Measurements from ENCODE around the gene KRTAP10-12.

Gene KRTAP10-12

GRCh38 chr21:44702111-44702972 lies 5.4 kb downstream of the KRTAP10-12 start:
- Histone ChIP-seq H3K27me3 (peaks cover 0 to 90% of the 10 kb centered on the region in 2 donors), H3K27ac (no peak overlapping the region)
- peak in 1 of 2 donors; percentile 46 for DNase-seq

GRCh38 chr21:44702973-44703730 lies 6.2 kb downstream of the KRTAP10-12 start:
- Histone ChIP-seq H3K4me1 (no peaks in the 10 kb centered on the region), H3K27ac (no peak overlapping the region), H3K27me3 (peaks cover 0 to 90% of the 10 kb centered on the region in 2 donors), H3K4me3 (no peak overlapping the region), H3K9me3 (no peaks in the 10 kb centered on the region), H3K36me3 (no peaks in the 10 kb centered on the region)
- no peak for TF ChIP-seq CTCF (IDR thresholded peaks at IDR 0.05)
- peak in 1 of 2 donors; percentile 59 for DNase-seq
- intact Hi-C loops (cut with DNase I; ENCODE audit: low total_unique reads), result no loop called here

More at GRCh38 chr21:44702111-44702972, 5.4 kb downstream of the KRTAP10-12 start:
- Histone ChIP-seq H3K9me3 (no peaks in the 10 kb centered on the region), H3K4me1 (no peaks in the 10 kb centered on the region), H3K4me3 (no peak overlapping the region), H3K36me3 (no peaks in the 10 kb centered on the region)
- intact Hi-C loops (cut with DNase I; ENCODE audit: low total_unique reads), result no loop called here
- TF ChIP-seq CTCF (IDR thresholded peaks at IDR 0.05), result no peak

GRCh38 chr21:44703731-44704635 lies 7.0 kb downstream of the KRTAP10-12 start:
- Histone ChIP-seq H3K27me3 (peaks cover 0 to 90% of the 10 kb centered on the region in 2 donors), H3K27ac (no peak overlapping the region), H3K4me1 (peaks cover 0 to 6% (median 0%) of the 10 kb centered on the region in 4 donors), H3K9me3 (no peaks in the 10 kb centered on the region), H3K4me3 (no peak overlapping the region), H3K36me3 (no peaks in the 10 kb centered on the region)
- intact Hi-C loops (cut with DNase I; ENCODE audit: low total_unique reads), result no loop called here
- no peak for TF ChIP-seq CTCF (IDR thresholded peaks at IDR 0.05)
- DNase-seq, result peak in 1 of 2 donors; percentile 35

- no peak for TF ChIP-seq CTCF (IDR thresholded peaks at IDR 0.05)
- Histone ChIP-seq H3K9me3 (no peaks in the 10 kb centered on the region), H3K27ac (no peak overlapping the region), H3K4me1 (peaks cover 0 to 12% (median 4%) of the 10 kb centered on the region in 4 donors), H3K36me3 (no peaks in the 10 kb centered on the region), H3K27me3 (peaks cover 0 to 92% of the 10 kb centered on the region in 2 donors), H3K4me3 (no peak overlapping the region)
- DNase-seq, result peak in 1 of 2 donors; percentile 51
- intact Hi-C loops (cut with DNase I; ENCODE audit: low total_unique reads), result no loop called here
Observed at GRCh38 chr21:44704636-44705001, 7.6 kb downstream of the KRTAP10-12 start.
